ENCODE results near the gene MAP1B.

GRCh38 chr5:72237879-72238278, 130.6 kb downstream of the MAP1B start:
- TF ChIP-seq CTCF (IDR thresholded peaks at IDR 0.05; ENCODE audit: borderline replicate concordance, extremely low read depth, low read length, poor library complexity, severe bottlenecking) = no peak
- no peak for TF ChIP-seq EZH2 (IDR thresholded peaks at IDR 0.05; ENCODE audit: borderline replicate concordance, low read depth, low read length, severe bottlenecking)
